Measurements from ENCODE around the gene ACBD6.

GRCh38 chr1:180462102-180462501, 40.3 kb downstream of the ACBD6 start:
- TF ChIP-seq CTCF (IDR thresholded peaks at IDR 0.05; ENCODE audit: low read length) (no peak), EZH2 (IDR thresholded peaks at IDR 0.05; ENCODE audit: borderline replicate concordance, low read length) (no peak)
